Hematopoietic multipotent progenitor cell (in vitro differentiated cells): ENCODE results near the gene UCKL1. TPM values are rescaled to one million over a fixed set of nuclear protein-coding genes. Genes with fewer than 3 reads are reported as not detected.
"Not testable (repeated sequence)": the region's sequence is repeated elsewhere in the genome, so short reads cannot be mapped to it uniquely, and the experiment has no call there.

Experiments used
- DNase-seq, 3 donors: peaks; one replicate each; pipeline ENCODE4 v3.0.0-alpha.2; 2011 to 2015; ENCODE audit warnings: low read depth in 2 of 3, low spot score in 2 of 3
- total RNA-seq: library from RNA; depleted of rRNA; stranded (reverse); fragments of >200 nt; gene quantifications from one replicate; pipeline ENCODE4 v1.2.3, GENCODE V29; 2012

UCKL1 gene
- total RNA-seq, 1 donor = 51.4 TPM

DNA sequence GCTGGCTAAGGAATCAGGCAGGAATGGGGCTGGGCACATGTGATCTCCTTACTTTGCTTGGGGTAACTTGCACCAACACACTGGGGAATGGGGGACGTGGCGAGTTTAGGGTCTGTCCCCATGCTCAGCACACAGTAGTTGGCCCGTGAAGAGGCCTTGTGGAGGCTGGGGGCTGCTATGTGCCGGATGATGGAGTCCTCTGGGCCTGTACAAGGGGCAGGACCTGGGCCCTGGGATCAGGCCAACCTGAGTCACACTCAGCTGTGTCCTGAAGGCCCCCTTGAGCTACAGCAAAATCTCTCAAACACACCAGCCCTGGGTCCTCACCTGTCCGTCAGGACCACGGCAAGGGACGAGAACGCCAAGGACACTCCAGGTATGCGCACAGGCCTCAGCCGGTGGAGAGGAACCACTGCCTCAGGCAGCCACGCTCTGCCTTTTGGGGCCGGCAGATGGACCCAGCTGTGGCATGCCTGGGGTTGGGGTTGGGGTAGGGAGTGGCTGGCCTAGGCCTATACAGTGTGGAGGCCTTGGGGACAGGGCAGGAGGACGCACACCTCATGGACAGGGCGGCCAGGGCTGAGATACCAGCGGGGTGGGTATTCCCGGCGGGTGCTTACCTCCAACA lies 11.1 kb downstream of the UCKL1 start:
- DNase-seq = no peak

DNA sequence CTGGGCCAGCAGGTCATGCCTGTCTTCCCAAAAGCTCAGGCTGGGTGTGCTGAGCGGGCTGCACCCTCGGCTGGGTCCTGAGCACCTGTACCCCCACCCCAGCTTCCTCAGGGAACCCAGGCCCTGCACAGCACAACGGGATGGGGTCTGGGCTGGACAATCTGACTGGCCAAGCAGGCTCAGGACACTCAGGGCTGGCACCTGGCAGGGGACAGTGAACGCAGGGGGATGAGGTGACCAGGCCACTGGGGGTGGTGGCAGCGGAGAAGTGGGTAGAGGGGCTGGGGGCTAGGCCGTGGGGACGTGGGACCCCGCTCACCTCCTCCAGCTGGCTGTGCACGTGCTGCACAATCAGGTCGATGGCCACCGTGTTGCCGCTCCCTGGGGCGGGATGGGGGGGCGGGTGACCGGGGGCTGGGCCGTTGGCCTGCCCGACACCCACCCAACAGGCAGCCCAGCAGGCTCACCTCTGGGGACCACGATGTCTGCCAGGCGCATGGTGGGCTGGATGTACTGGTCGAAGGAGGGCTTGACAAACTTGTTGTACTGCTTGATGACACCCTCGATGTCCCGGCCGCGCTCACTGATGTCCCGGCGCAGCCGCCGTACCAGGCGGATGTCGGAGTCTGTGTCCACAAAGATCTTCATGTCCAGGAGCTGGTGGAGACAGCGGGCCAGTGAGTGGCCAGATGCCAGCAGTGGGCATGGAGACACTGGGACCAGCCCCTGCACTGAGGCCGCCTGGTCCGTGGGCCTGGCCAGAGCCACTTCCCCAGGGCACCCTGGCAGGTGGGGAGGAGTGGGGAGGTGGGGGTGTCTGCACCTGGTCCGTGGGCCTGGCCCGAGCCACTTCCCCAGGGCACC lies 11.9 kb downstream of the UCKL1 start:
- no peak for DNase-seq

GRCh38 chr20:63943808-63944077 lies 12.5 kb downstream of the UCKL1 start:
- DNase-seq = no peak

GRCh38 chr20:63942969-63943807 lies 13.0 kb downstream of the UCKL1 start:
- no peak for DNase-seq

GRCh38 chr20:63942250-63942951 lies 13.8 kb downstream of the UCKL1 start:
- DNase-seq = peak; percentile 32 to 64 (median 44)

DNA sequence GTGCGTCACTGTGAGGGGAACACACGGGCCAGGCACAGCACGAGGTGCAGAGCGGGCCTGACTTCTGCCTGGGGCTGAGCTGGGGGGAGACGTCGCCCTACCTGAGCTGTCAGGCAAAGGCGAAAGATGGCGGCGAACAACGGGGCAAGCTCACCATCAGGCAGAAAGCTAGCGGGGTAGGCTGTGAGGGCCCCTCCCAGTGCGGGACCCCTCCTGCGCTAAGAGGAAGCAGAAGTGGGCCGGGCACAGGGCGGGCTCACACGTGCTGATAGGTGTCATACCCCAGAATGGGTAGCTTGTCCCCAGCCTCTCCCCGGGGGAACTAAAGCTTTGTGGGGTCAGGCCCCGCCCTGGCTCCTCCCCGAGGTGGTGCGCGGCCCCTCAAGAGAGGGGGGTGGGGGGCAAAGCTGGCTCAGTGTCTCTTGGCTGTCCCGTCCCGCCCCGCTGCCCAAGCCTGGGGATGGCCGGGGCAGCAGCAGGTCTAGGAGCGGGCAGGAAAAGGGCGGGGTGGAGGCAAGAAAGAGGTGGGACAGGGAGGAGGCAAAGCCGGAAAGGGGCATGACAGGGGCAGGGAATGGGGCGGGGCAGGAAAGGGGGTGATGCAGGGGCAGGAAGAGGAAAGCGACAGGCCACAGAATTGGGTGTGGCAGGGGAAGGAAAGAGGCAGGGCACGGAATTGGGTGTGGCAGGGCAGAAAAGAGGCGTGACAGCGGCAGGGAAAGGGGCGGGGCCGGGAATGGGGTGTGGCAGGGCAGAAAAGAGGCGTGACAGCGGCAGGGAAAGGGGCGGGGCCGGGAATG lies 14.7 kb downstream of the UCKL1 start:
- DNase-seq = peak; percentile 52 to 83 (median 71)

- DNase-seq = no peak
Measured at GRCh38 chr20:63940472-63941266, 15.5 kb downstream of the UCKL1 start.

DNA sequence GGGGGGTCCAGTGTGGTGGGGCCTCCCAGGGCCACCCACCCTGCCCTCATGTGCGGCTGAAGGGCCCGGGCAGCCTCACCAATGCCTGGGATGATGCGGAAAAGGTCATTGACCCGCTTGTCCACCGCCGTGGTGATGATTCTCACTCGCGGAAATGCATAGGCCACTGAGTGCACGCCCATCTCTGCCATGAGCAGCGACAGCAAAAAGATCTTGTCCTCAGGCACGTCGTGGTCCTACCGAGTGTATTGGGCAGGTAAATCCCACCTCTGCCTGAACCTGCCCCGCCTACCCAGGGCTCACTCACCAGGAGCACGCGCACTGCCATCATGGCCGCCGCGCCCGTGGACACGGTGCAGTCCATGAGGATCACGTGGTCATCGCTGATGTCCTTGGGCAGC lies 16.1 kb downstream of the UCKL1 start:
- no peak for DNase-seq

DNA sequence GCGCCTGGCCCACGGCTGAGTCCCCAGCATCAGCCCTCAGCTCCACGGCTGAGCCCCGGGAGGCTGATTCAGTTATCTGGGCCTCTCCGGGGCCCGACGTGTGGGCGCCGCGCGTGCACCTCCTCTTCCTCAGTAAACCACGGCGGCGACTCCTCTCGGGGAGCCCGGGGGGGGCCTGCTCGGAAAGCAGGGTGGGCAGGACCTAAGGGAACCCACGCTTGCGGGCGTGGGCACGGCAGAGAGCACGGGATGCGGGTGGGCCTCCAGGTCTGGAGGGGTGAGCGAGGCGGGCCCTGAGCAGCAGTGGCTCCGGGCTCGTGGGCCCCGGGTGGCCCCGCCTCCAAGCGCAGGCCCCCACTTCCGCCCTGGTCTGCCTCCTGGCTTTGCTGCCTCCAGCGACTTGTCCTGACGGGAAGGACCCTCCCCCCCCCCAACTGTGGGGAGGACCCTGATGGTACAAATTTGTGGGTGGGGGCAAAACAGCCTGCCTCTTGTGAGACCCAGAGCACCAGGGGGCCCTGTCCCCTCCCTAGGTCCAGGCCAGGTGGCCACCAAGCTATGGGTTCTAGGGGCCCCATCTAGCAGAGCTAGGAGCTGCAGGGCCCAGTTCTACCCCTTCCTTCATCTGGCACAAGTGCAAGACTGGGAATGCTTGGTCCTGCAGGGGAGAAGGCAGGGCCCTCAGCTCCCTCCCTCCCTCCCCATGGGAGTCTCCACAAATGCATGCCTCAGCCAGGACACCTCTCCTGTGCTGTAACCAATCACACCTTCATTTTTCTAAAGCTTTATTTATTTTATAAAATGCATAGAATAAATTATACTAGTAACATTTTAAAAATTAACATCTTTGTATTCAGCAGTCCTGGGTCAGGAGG lies 16.9 kb downstream of the UCKL1 start:
- no peak for DNase-seq

DNA sequence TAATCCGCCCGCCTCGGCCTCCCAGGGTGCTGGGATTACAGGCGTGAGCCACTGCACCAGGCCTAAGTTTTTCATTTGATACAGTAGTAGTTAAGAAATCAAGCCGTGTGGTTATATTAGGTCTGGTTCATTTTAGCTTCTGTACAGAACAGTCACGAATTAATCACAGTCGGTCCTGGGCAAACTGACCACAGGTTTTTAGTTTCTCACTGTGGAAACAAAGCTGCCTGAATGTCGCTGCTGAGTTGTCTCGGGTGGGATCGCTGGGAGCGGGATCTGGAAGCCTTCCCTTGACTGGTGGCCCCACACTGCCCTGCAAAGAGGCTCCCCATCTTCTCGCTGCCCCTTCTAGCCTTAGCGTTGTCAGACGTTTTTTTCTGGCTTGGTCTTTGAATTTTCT lies 18.6 kb downstream of the UCKL1 start:
- DNase-seq = no peak

- DNase-seq = no peak
Measured at GRCh38 chr20:63935447-63935846, 20.8 kb downstream of the UCKL1 start.

DNA sequence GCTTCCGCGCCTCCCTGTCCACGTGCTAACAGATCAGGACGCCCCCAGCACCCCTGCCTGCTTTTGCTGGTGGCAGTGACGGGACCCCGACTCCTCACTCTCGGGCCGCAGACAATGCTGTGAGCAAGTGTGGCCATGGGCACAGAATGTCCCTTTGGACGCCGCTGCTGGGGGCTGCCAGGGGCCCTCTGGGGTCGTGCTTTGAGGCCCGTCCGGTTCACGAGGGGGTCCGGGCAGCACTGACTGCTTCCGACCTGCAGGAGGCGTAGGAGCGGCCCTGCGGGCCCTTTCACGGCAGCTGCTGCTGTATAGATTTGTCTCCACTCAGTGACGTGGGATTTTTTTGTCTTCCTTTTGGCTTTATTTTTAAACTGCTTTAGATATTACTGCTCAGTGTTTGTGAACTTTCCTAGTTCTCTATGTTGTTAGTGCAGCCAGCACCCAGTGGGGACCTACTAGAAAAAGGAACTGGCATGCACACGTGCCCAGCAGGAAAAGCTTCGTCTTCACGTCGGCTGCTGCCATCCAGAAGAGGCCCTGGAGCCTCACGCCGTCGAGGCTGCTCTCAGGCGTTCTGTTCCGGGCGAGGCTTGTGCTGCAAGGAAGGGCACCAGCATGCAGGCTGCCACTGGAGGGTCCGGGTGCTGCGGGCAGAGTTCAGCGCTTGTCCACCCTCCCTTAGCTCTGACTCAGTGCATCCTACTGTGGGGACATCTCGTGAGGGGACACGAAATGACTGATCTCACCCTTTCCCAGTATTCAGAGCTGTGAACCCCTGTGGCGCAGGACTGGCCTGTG lies 21.7 kb downstream of the UCKL1 start:
- peak in 1 of 3 donors; percentile 12 for DNase-seq

- DNase-seq = no peak
Measured at GRCh38 chr20:63933646-63934045, 22.6 kb downstream of the UCKL1 start.

- DNase-seq = no peak
Measured at GRCh38 chr20:63932606-63933160, 23.5 kb downstream of the UCKL1 start.

DNA sequence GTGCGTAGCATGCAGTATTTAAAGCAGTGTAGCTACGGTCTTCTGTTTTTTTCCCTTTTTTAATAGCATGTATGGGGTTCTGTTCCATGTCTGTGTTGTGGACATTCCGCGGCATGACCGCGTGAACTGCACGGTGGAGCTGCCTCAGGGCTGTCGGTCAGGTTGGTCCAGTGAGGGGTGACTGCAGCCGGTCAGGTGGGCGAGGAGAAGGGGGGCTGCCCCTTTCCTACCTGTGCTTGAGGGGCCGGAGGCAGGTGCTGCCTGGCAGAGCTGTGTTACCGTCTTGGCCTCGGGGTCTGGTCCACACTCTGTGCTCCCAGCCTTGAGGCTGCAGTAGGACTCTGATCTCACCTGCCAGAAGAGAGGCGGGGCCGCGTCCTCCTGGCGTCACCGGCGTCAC lies 24.5 kb downstream of the UCKL1 start:
- DNase-seq = no peak

DNA sequence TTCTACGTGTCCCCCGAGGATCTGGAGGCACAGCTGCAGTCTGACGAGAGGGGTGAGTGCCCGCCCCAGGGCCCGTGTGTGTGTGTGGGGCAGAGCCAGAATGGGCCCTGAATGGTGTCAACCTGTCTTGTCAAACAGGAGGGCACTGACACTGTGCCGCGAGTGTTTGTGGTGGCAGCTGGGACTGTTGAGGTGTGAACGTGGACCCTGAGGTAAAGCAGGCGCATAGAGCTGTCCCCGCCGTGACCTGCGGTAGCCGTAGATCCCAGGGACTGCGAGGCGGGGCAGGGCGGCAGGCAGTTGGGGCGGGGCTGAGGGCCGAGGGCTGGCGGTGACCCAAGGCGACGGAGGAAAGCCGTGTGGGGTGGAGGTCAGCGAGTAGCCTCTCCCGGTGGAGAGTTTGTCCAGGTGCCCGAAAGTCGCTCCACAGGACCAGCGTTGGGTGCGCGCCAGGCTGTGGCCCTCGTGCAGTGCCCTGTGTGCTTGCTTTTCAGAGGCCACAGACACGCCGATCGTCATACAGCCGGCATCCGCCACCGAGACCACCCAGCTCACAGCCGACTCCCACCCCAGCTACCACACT lies 25.2 kb downstream of the UCKL1 start:
- no peak for DNase-seq

GRCh38 chr20:63929473-63929883 lies 26.7 kb downstream of the UCKL1 start:
- not testable (repeated sequence) for DNase-seq
